Measurements from ENCODE around the gene LTN1.
"Not testable (repeated sequence)": the region's sequence is repeated elsewhere in the genome, so short reads cannot be mapped to it uniquely, and the experiment has no call there.

LTN1 gene

GRCh38 chr21:28986677-28987076 is 6.0 kb downstream of the LTN1 start:
- DNase-seq: no peak

- DNase-seq: no peak
These were observed 10.0 kb downstream of the LTN1 start for GRCh38 chr21:28982637-28983036.

- DNase-seq: no peak
These were observed 13.6 kb downstream of the LTN1 start for GRCh38 chr21:28979092-28979491.

- DNase-seq: no peak
These were observed 17.3 kb downstream of the LTN1 start for GRCh38 chr21:28975397-28975796.

- no peak for DNase-seq
These were observed 18.0 kb downstream of the LTN1 start for GRCh38 chr21:28974531-28975227.

- no peak for DNase-seq
These were observed 20.3 kb downstream of the LTN1 start for GRCh38 chr21:28972398-28972797.

- no peak for DNase-seq
These were observed 21.5 kb downstream of the LTN1 start for GRCh38 chr21:28971171-28971570.

GRCh38 chr21:28963831-28964230 is 28.8 kb downstream of the LTN1 start:
- no peak for DNase-seq

GRCh38 chr21:28962465-28962864 is 30.2 kb downstream of the LTN1 start:
- no peak for DNase-seq

- no peak for DNase-seq
These were observed 30.8 kb downstream of the LTN1 start for GRCh38 chr21:28961927-28962326.

GRCh38 chr21:28960245-28960644 is 32.4 kb downstream of the LTN1 start:
- no peak for DNase-seq

- DNase-seq: no peak
These were observed 33.1 kb downstream of the LTN1 start for GRCh38 chr21:28959367-28960099.

- DNase-seq: no peak
These were observed 39.4 kb downstream of the LTN1 start for GRCh38 chr21:28953247-28953646.

- no peak for DNase-seq
These were observed 40.0 kb downstream of the LTN1 start for GRCh38 chr21:28952686-28953085.

- no peak for DNase-seq
These were observed 43.4 kb downstream of the LTN1 start for GRCh38 chr21:28949318-28949717.

GRCh38 chr21:28944296-28944695 is 48.4 kb downstream of the LTN1 start:
- DNase-seq: no peak

- DNase-seq: no peak
These were observed 49.0 kb downstream of the LTN1 start for GRCh38 chr21:28943631-28944030.

GRCh38 chr21:28938726-28939125 is 54.0 kb downstream of the LTN1 start:
- DNase-seq: no peak

GRCh38 chr21:28937737-28938136 is 54.9 kb downstream of the LTN1 start:
- DNase-seq: no peak

GRCh38 chr21:28936721-28937120 is 56.0 kb downstream of the LTN1 start:
- no peak for DNase-seq

GRCh38 chr21:28936036-28936435 is 56.6 kb downstream of the LTN1 start:
- no peak for DNase-seq

GRCh38 chr21:28932717-28933116 is 60.0 kb downstream of the LTN1 start:
- no peak for DNase-seq

GRCh38 chr21:28931708-28932372 is 60.8 kb downstream of the LTN1 start:
- DNase-seq: not testable (repeated sequence)
